ACHN (cell line): ENCODE measurements around the gene KCP.
"Not testable (repeated sequence)": the region's sequence is repeated elsewhere in the genome, so short reads cannot be mapped to it uniquely, and the experiment has no call there.

ENCODE experiments used
- DNase-seq: peaks from one replicate; pipeline ENCODE4 v3.0.0-alpha.2; 2015
- in situ Hi-C: cut with HindIII; loops from 2 replicates; pipeline ENCODE4 v1.10.0; 2017; ENCODE audit warnings: low sequenced_read_pairs, low pct_ligation_motif_present, low pct_unique_long_range_greater_than_20kb

The KCP gene

DNA sequence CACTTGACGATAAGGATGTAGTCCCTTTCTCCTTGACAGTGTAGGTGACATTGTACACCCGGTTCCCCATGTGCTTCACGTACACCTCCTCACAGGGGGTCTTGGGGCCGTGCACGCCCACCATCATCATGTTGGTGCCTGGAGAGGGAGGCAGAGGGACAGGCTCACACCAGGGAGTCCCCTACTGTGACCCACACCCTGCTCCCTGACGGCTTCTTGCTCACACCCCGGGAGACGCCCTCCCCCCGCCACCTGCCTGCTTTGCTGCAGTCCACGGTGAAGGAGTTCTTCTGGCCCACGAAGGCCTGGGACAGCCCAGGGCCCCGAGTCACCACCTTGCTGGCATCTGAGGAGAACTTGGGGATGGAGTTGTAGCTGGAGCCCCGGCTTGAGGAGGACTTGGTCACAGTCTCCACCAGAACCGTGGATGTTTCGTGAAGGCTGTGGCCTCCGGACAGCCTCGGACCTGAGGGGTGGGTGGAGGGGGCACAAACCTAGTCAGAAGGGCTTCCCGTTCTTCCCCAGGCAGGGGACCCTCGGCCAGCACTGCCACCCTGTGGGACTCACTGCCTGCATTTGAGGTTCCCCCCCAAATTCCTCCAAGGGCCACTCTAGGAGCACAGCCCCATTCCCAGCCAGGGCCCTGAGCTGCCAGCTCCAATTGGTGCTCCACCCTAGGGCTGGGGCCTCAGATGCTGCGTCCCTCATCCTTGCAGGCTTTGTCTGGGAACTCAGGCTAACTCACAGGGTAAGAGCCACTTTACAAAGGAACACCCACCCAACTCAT is 2.4 kb upstream of the KCP start:
- in situ Hi-C loops, DNase-seq: not testable (repeated sequence)

DNA sequence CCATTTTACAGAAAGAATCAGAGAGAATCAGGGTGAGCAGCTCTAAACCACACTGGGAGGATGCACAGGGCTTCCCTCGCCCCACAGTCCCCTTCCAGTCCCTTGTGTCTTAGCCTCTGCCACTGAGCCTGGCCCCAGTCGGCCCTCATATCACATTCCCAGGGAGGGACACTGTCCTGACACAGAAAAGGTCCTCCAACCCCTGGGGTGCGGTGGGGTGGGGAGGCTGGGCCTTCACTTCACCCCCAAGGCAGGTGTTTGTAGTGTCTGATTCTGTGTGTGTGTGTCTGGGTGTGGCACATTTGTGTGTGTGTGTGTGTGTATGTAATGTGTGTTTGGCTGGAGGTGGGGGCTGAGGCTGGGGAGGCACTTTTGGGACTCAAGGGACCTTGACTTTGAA is 1.8 kb upstream of the KCP start:
- no peak for DNase-seq
- in situ Hi-C loops, result no loop called here

DNA sequence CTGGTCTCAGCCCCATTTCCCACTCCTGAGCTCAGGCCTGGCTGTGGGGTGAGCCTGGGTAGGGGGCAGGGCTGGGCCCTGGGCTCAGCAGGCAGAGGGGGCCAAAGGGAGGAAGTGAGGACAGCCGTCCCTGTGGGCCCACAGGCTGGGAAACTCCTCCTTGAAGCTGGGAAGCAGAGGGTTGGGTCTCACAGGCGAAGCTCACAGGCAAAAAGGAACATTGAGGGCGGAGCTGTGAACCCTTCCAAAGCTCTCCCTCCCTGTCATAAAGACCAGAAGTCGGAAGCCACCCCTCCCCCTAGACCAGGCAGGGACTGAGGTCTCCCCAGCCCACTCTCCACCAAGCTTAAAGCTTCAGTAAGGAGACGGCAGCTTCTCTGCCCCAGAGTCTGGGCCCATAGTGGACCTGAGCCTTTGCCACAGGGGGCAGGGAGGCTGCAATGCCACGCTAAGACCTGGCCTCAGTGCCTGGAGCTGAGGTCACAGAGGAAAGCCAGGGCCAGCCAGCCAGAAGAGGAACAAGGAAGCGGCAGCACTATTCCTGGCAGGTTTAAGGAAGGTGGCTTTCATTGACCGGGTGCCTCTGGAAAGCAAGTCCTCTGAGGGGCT is 1.0 kb upstream of the KCP start:
- peak; percentile 71 for DNase-seq
- in situ Hi-C loops, result no loop called here

DNA sequence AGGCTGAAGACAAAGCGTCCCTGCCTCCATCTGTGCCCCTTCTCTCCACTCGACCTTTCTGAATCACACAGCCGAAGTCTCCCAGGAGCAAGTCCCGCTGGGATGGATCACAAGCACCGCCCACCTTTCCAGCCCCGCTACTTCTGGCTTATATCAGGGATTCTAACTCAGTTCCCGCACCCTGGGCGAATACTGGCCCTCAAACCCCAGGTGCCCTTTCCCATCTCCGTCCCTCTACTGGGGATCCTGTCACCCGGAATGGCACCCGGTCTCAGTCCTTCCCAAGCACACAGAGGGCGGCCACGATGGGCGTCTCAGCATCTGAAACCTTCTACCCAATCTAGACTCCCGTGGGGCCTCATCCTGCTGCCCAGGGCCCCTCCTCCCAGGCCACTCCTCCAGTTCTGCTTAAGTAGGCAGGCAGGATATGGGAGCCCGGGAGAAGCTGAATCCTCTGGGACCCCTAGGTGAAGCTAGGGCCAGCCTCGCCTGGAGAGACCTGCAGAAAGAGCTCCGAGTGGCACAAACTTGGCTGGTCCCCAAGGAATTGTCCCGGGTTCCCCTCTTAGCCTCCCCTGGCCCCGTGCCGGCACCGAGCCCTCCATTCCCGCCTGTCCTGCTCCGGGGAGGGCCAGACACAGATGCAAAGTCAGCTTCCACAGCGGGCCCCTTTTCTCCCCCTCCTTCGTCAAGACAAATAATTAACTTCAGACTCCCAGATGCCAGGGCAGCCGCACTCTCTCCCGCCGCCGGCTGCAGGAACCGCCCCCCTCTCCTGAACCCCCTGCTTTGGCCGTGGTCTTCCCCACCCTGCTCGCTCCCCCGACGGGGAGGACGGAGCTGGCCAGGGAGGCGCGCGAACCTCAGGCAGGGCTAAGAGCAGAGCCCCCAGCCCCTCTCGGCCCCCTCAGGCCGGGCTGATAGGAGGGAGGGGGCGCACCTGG is 612 bp downstream of the KCP start:
- peak; percentile 98 for DNase-seq
- in situ Hi-C loops, result no loop called here

DNA sequence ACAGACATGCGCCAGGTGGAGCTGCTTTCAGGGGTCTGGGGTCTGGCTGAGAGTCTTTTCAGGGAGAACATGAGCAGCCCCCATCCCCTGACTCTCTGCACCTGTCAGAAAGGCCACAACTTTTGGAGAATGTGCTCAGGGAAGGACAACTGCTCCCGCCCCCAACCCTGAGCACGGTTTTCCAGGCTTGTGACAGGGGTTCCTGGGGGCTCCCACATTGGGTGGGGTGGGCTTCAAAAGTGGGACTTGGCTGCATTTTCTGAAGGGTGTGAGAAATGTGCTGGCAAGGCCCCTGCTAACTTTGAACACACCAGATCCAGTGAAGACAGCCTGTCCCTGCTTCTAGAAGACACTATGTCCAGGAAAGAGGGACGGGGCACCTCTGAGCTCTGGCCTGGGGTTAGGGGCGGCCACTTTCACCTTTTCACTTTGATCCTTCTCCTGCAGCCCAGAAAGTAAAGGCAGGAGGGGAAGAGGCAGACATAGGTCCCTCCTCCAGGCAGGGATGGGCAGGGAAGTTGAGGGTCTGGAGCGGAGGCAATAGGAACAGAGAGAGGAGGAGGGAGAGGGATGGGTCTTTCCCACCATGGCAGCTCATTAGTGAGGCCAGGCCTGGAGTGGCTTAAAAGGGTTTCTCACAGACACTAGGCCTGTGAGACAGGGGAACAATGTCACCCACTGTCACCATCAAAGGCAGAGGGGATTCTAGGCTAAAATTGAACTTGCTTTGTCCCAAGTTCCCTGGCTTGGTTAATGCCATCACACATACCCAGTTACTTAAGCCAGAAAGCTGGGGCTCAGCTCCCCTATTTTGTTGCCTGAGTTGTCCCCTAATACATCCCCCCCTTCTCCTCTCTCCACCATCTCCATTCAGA is 1.5 kb downstream of the KCP start:
- no peak for DNase-seq
- in situ Hi-C loops, result no loop called here

DNA sequence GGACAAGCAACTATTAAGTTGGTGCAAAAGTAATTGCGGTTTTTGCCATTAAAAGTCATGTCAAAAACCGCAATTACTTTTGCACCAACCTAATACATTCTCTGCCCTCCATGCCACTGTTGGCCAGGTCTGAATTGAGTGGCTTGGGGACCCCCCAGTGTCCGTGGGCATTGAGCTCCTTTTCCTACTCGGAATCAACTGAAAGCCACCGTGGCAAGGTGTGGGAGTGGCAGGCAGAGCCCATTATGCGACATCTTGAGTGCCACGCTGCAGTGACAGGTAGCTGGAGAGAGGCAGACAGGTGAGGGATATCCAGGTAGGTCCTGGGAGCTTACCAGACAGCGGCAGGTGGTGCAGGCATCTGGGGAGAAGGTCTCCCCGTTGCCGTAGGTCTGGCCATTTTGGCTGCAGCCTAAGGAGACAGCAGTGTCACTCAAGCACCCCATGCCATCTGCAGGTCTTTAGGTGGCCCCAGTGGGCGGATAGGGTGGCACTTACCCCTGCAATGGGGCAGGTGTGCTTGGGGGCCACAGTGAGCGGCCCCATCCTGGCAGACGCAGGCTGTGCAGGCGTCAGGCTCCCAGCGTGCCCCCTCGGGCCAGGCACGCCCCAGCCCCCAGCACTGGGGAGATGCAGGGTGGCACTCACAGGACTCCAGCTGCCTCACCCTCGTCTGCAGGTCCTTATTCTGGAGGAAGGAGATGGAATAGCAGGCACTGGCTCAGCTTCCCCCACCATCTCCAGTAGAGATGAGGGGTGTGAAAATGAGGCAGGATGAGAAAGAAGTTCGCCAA is 3.5 kb downstream of the KCP start:
- DNase-seq, result no peak
- in situ Hi-C loops, result no loop called here

DNA sequence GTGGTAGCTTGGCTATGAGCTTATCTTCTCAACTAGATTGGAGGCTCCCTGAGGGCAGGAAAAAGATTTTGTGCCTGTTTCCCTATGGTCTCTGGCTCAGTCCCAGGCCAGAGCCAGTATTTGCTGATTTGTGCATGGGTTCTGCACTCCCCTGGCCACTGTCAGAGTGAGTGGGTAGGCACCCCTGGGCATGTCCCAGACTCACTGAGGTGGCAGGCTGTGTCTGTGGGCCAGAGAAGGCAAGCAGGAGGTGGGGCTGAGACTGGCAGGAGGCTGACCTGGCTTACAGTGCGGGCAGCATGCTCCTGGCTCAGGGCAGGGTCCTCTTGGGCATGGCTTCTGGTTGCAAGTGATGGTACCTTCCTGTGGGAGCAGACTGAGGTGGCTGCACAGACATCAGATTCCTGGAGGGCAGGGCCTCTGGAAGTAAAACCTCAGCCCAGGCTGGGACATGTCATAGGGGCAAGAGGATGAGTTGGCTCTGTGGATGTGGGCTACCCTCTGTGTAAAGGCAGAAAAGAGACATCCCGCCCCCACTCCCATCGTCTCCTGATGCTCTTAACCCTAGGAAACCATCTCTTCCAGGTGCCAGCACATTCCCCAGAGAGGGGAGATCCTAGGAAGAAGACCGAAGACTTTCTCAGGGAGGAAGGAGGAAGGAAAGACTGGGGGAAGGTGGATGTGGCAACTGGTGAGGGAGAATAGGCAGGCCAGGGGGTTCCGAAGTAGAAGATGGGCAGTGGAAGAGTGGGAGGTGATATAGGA is 4.3 kb downstream of the KCP start:
- DNase-seq, result no peak
- in situ Hi-C loops, result no loop called here

DNA sequence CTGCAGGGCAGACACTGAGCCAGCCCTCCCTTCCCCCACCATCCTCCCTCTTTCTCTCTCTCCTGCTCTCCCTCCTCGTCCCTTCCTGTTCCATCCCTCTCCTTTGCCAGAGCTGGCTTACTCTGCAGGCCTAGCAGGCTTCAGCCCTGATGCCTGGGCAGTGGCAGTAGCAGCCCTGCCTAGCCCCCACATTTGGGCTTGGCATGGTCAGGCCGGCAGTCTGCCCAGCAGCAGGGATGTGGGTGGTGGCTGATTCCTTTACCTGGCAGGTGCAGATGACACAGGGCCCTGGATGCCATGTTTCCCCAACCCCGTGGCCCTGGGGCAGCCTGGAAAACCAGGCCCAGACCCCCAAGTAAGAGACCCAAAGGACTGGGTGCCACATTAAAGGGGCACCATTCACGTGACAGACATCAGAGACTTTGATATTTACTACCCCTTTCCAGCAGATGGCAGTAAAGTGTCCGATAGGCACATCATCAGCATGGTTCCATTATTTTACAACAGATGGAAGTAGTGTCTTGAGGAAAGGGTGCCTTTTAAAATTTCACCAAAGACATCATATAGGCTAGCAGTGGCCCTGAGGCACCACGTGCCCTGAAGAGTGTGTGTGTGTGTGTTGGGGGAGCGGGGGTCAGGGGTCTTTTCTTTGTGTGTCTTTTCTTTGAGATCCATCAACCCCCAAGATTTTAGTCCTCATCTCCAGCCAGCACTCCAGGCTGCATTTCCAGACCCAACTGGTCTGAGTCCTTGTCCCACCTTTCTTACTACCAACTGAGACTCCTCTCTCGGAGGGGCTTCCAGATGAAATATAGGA is 5.9 kb downstream of the KCP start:
- peak; percentile 82 for DNase-seq
- in situ Hi-C loops, result no loop called here

DNA sequence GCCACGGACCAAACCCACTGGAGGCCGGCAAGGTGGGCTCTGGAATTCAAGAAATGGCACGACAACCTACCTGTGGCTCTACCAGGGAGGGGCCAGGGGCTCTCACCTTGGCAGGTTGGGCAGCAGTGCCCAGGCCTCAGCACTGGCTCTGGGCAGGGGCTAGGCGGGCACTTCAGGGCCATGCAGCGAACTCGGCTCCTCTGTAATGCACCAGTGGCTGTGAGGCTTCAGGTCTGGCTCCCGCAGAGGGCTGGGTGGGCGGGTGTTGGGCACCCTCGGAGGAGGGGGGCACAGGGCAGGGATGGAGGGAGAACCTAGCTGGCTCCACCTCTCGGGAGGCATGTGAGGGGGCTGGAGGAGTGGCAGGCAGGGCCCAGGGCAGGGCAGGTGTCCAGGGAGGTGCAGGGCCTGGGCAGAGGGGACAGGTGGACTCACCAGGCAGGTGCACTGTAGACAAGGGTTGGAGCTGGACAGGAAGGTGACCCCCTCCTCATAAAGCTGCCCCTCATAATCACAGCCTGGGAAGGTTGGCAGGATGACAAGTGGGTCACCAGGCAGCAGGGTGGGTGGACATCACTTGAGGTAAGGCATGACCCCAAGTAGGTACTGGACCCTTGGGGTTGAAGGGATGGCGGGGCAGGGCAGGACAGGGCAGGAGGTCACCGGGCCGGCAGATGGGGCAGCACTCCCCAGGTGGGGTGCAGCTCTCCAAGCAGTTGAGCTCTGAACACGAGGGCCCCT is 6.7 kb downstream of the KCP start:
- DNase-seq, result peak; percentile 75
- in situ Hi-C loops, result no loop called here

DNA sequence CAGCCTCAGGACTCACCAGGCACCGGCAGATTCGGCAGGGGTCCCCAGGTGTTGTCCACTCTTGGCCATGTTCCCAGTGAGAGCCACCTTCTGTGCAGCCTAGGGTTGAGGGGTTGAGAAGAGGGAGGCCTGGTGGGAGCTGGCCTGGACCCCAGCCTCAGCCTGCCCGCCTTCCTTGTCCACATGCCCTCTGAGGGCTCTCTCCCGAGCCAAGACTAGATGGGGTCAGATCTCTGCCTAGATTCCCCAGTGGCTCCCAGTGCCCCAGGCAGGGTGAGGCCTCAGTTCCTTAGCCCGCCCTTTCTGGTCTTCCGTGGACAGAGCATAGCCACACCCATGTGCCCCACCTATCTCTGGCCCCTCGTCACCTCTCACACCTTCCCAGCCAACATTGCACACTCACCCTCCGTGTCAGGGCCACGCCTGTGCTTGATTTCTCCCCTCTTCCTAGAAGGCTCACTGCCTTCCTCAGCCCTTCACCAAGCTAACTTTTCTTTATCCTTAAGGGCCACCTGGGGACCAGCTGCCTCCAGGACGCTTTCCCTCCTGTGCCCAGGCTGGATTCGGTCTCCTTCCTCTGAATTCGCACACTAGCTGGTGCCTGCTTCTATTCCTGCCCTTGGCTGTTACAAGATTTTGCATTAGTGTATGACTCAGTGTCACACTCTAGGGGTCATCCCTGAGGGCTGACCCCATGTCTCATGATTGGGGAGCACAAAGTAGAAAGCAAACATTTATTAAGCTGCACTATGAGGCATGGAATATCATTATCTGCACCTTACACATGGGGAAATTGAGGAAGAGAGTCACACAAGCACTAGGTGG is 7.5 kb downstream of the KCP start:
- peak; percentile 92 for DNase-seq
- in situ Hi-C loops, result no loop called here

DNA sequence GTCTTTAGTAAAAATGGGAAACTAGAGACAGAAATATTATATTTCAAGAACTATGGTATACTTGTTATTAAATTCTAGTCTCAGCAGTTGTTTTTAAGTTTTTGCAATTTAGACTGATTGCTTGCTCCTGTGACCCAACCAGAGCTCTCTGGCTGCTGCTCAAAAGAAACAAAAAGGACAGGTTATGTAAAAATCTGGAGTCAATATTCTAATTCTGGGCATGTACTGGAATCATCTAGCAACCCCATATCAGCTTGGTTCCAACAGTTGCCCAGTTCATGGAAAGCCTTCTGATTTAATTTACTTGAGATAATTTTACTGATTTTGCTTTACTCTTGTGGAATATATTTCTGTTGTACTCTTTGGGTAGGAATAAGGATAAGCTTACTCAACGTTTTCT is 10.3 kb downstream of the KCP start:
- DNase-seq, result no peak
- in situ Hi-C loops, result no loop called here

DNA sequence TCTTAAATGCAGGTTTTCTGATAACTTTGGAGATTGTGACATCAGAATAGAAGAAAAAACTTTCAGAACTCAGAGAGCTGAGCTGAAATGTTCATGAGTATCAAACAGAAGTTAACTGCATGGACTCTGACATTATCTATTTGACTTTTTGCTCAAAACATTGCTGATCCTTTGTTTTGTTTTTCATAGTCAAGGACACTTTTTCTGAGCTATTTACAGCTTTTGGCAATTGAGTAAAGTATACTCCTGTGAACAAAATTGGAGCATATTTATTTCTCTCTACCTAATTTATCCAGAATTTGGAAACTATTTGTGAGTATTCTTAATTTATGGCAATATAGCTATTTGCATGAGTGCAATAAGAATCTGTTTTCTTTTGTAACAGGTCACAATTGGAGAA is 11.1 kb downstream of the KCP start:
- in situ Hi-C loops, result no loop called here
- DNase-seq, result no peak

DNA sequence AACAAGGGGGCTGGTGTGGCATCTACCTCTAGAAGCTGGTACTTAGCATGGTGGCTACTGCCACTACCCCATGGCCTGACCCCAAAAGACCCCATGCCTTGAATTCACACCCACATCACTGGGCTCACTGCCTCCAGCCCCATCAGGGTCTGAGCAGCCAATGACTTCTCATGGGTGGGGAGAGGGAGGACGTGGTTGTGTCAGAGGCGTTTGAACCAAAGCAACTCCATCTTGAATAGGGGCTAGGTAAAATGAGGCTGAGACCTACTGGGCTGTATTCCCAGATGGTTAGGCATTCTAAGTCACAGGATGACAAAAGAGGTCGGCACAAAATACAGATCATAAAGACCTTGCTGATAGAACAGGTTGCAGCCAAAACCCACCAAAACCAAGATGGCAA is 15.2 kb downstream of the KCP start:
- in situ Hi-C loops, result no loop called here
- no peak for DNase-seq

DNA sequence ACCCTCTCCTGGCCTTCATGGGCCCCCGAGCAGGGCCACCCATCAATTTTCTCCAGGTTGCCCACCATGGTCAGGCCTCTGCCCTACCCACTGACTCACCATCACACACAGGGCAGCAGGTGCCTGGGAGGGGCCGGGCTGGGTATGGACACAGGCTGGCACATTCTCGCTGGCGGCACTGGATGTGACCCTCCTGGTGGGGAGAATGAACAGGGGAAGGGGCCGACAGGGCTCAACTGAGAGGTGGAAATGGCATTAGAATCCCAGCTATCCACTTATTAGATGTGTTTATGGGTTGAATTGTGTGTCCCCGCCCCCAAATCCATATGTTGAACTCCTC is 16.4 kb downstream of the KCP start:
- in situ Hi-C loops, result no loop called here
- no peak for DNase-seq
